ENCODE results near the gene PSMA8.

Gene PSMA8

DNA sequence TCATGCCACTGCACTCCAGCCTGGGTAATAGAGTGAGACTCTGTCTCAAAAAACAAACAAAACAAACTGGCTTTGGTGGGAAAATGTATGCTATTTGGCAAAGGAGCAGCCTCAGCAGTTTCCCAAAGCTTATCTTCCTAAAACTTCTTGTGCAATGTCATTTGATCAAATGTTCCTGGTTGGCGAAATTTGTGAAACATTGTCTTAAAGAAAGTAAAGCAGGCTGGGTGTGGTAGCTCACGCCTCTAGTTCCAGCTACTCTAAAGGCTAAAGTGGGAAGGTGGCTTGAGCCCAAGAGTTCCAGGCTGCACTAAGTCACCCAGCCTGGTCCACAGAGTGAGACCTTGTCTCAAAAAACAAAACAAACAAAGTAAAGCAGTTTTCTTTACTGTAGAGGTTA lies 75.3 kb downstream of the PSMA8 start:
- no peak for TF ChIP-seq CTCF (IDR thresholded peaks at IDR 0.05)
- Histone ChIP-seq H3K4me3 (ENCODE audit: low read depth in 1 of 2, low read length in 1 of 2) (no peak overlapping the region), H3K36me3 (no peaks in the 10 kb centered on the region), H3K9me3 (no peaks in the 10 kb centered on the region), H3K27me3 (no peaks in the 10 kb centered on the region), H3K4me1 (ENCODE audit: control insufficient read depth in 1 of 2, insufficient read depth in 1 of 2, low read depth in 1 of 2, low read length in 1 of 2) (no peaks in the 10 kb centered on the region), H3K27ac (no peak overlapping the region)

DNA sequence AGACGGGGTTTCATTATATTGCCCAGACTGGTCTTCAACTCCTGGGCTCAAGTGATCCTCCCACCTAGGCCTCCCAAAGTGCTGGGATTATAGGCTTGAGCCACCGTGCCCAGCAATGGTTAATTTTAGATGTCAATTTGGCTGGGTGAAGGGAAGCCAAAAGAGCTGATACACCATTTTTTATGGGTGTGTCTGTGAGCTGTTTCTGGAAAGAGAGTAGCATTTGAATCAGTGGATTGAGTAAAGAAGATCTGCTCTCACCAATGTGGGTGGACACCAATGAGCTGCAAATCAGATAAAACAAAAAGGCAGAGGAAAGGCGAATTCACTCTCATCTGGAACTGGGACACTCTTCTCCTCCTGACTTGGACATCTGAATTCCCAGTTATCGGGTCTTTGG lies 76.5 kb downstream of the PSMA8 start:
- Histone ChIP-seq H3K4me3 (ENCODE audit: low read depth in 1 of 2, low read length in 1 of 2) (no peak overlapping the region), H3K27ac (no peak overlapping the region), H3K4me1 (ENCODE audit: control insufficient read depth in 1 of 2, insufficient read depth in 1 of 2, low read depth in 1 of 2, low read length in 1 of 2) (no peaks in the 10 kb centered on the region), H3K27me3 (peaks cover 7% of the 10 kb centered on the region), H3K36me3 (no peaks in the 10 kb centered on the region), H3K9me3 (no peaks in the 10 kb centered on the region)
- TF ChIP-seq CTCF (IDR thresholded peaks at IDR 0.05), result no peak

DNA sequence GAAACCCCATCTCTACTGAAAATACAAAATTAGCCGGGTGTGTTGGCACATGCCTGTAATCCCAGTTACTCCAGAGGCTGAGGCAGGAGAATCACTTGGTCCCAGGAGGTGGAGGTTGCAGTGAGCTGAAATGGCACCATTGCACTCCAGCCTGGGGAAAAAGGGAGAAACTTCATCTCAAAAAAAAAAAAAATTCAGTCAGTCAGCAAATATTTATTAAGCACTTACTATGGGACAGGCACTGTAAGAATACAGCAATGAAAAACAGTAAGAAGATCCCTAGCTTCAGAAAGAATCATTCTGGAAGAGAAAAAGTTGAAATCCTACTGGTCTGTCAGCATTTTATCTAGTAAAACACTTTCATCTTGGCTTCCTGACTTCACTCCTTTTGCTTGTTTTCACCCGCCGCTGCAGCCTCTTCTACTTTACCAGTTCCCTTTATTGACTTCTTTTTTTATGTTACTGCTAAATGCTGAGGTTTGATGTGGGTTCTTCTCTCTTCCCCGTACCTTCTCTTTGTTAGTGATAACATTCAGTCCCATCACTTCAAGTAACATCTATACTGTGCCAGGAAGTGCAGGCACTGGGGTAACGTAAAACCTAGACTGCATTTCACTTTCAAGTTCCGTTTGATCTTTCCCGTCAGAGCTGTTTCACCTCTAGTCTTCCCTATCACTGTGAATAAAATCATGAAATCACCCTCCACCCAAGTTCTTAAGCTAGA lies 81.7 kb downstream of the PSMA8 start:
- Histone ChIP-seq H3K27ac (no peak overlapping the region), H3K27me3 (peaks cover 13% of the 10 kb centered on the region), H3K9me3 (no peaks in the 10 kb centered on the region), H3K4me3 (ENCODE audit: low read depth in 1 of 2, low read length in 1 of 2) (no peak overlapping the region), H3K36me3 (no peaks in the 10 kb centered on the region), H3K4me1 (ENCODE audit: control insufficient read depth in 1 of 2, insufficient read depth in 1 of 2, low read depth in 1 of 2, low read length in 1 of 2) (no peaks in the 10 kb centered on the region)
- no peak for TF ChIP-seq CTCF (IDR thresholded peaks at IDR 0.05)

- Histone ChIP-seq H3K36me3 (no peaks in the 10 kb centered on the region), H3K4me1 (ENCODE audit: control insufficient read depth in 1 of 2, insufficient read depth in 1 of 2, low read depth in 1 of 2, low read length in 1 of 2) (peaks cover 15 to 17% of the 10 kb centered on the region in 2 experiments), H3K9me3 (no peaks in the 10 kb centered on the region), H3K4me3 (ENCODE audit: low read depth in 1 of 2, low read length in 1 of 2) (no peak overlapping the region), H3K27ac (no peak overlapping the region), H3K27me3 (peaks cover 45% of the 10 kb centered on the region)
- TF ChIP-seq CTCF (IDR thresholded peaks at IDR 0.05), result no peak
Measured at GRCh38 chr18:26225022-26225693, 91.5 kb downstream of the PSMA8 start.

- H3K4me3 ChIP-seq (ENCODE audit: low read depth in 1 of 2, low read length in 1 of 2), result peak overlapping the region; percentile 58 to 59
- H3K36me3 ChIP-seq, result no peaks in the 10 kb centered on the region
- no peak overlapping the region for H3K27ac ChIP-seq
- H3K4me1 ChIP-seq (ENCODE audit: control insufficient read depth in 1 of 2, insufficient read depth in 1 of 2, low read depth in 1 of 2, low read length in 1 of 2), result peaks cover 15 to 17% of the 10 kb centered on the region in 2 experiments
- peaks cover 45% of the 10 kb centered on the region for H3K27me3 ChIP-seq
- no peaks in the 10 kb centered on the region for H3K9me3 ChIP-seq
- no peak for TF ChIP-seq CTCF (IDR thresholded peaks at IDR 0.05)
Measured at GRCh38 chr18:26225915-26226228, 92.2 kb downstream of the PSMA8 start.

All from neutrophil (primary cell).